HCT116 (cell line): ENCODE results near the gene AFF1. TPM values are rescaled to one million over a fixed set of nuclear protein-coding genes. Genes with fewer than 3 reads are reported as not detected.

ENCODE experiments used
- ATAC-seq: fragments of 200-7000 bp; cut with Tn5 transposase; 2 replicates; pipeline ENCODE4 v1.9.1; 2020; ENCODE audit warnings: mild to moderate bottlenecking, moderate library complexity
- BruUV-seq: library from RNA; stranded (reverse); fragments of 400-500 nt; replicated peaks from 2 replicates; lab custom pipeline; 2021; lab: Mats Ljungman, UMichigan
- CTCF ChIA-PET: fragments of 300-600 bp; sonication (Branson Sonifier 250); formaldehyde crosslinking; loops from one replicate; lab custom pipeline; 2021; ENCODE audit warnings: antibody characterized with exemption; lab: Charles Lee
- POLR2A ChIA-PET: fragments of 300-600, 350-600 bp; sonication (Branson Sonifier 250); formaldehyde crosslinking; loops from one replicate; lab custom pipeline; 2021; ENCODE audit warnings: antibody characterized with exemption; lab: Charles Lee
- RAD21 ChIA-PET, 2 experiments: fragments of 300-600 bp; sonication (Branson Sonifier 250); formaldehyde crosslinking; loops; one replicate each; lab custom pipeline; 2023; ENCODE audit warnings: low total read pairs in 2 of 2; ENCODE audit not compliant: uncharacterized antibody in 2 of 2, unreplicated experiment in 2 of 2, low non-redundant PET in 1 of 2; lab: Charles Lee
- DNase-seq: peaks from one replicate; pipeline ENCODE4 v3.0.0-alpha.2; 2010; ENCODE audit warnings: low read depth, low spot score
- H2AFZ ChIP-seq: fragments of 200-600 bp; shearing (Covaris generic), sonication (generic); 2 replicates; pipeline ENCODE4 v1.6.1; 2017; ENCODE audit warnings: low read depth, mixed run types, mixed read lengths, antibody characterized with exemption, low read length; ENCODE audit not compliant: poor library complexity, severe bottlenecking
- H3K27ac ChIP-seq: 2 replicates; pipeline ENCODE4 v1.5.1; 2012; ENCODE audit warnings: low read depth, low read length
- H3K27me3 ChIP-seq: fragments of 200-600 bp; sonication (generic); 2 replicates; pipeline ENCODE4 v1.6.1; 2016; ENCODE audit warnings: mixed run types, low read length, mixed read lengths; ENCODE audit not compliant: insufficient read depth
- H3K36me3 ChIP-seq, 2 experiments: fragments of 200-500 bp in 1 of 2; fragments of 200-600 bp in 1 of 2; sonication (Bioruptor generic) in 1 of 2; sonication (generic) in 1 of 2; 2 replicates each; pipeline versions ENCODE4 v1.5.1 to v1.6.1; 2014 to 2016; ENCODE audit warnings: low read length in 2 of 2, inconsistent platforms in 1 of 2, mixed read lengths in 1 of 2, mixed run types in 1 of 2; ENCODE audit not compliant: insufficient read depth in 2 of 2, control insufficient read depth in 1 of 2
- H3K4me1 ChIP-seq, 2 experiments: fragments of 200-600 bp in 1 of 2; sonication (generic) in 1 of 2; 2 replicates each; pipeline versions ENCODE4 v1.5.1 to v1.6.1; 2012 to 2017; ENCODE audit warnings: low read length in 2 of 2, inconsistent platforms in 1 of 2, mild to moderate bottlenecking in 1 of 2, mixed read lengths in 1 of 2, mixed run types in 1 of 2, moderate library complexity in 1 of 2; ENCODE audit not compliant: insufficient read depth in 2 of 2, control insufficient read depth in 1 of 2
- H3K4me2 ChIP-seq: fragments of 200-600 bp; sonication (generic); 2 replicates; pipeline ENCODE4 v1.6.1; 2017; ENCODE audit warnings: mixed run types, low read length, mixed read lengths
- H3K4me3 ChIP-seq, 2 experiments: fragments of 200-600 bp in 1 of 2; sonication (generic) in 1 of 2; replicated peaks in 1 of 2; 2 replicates each; pipeline ENCODE4 v1.5.1; 2011 to 2016; ENCODE audit warnings: low read length in 2 of 2, control low read depth in 1 of 2, low read depth in 1 of 2, mild to moderate bottlenecking in 1 of 2, mixed read lengths in 1 of 2, mixed run types in 1 of 2
- H3K79me2 ChIP-seq: fragments of 200-600 bp; sonication (generic); 2 replicates; pipeline ENCODE4 v1.6.1; 2017; ENCODE audit warnings: mild to moderate bottlenecking, mixed run types, low read length, moderate library complexity, mixed read lengths; ENCODE audit not compliant: insufficient read depth
- H3K9ac ChIP-seq: fragments of 200-600 bp; sonication (generic); 2 replicates; pipeline ENCODE4 v1.6.1; 2016; ENCODE audit warnings: low read length, mixed read lengths
- H3K9me2 ChIP-seq: fragments of 200-600 bp; sonication (generic), shearing (Covaris generic); 2 replicates; pipeline ENCODE4 v1.6.1; 2017; ENCODE audit warnings: mixed run types, mild to moderate bottlenecking, moderate library complexity; ENCODE audit not compliant: insufficient read depth
- H3K9me3 ChIP-seq, 2 experiments: fragments of 200-500 bp in 1 of 2; fragments of 200-600 bp in 1 of 2; sonication (Bioruptor generic) in 1 of 2; sonication (generic) in 1 of 2; 2 replicates each; pipeline ENCODE4 v1.6.1; 2014 to 2017; ENCODE audit warnings: low read length in 2 of 2, mixed read lengths in 2 of 2, inconsistent platforms in 1 of 2, low read depth in 1 of 2, mild to moderate bottlenecking in 1 of 2, mixed run types in 1 of 2, moderate library complexity in 1 of 2; ENCODE audit not compliant: control insufficient read depth in 1 of 2, insufficient read depth in 1 of 2
- H4K20me1 ChIP-seq: fragments of 200-600 bp; sonication (generic), shearing (Covaris generic); 2 replicates; pipeline ENCODE4 v1.6.1; 2017; ENCODE audit warnings: mixed run types, mild to moderate bottlenecking, moderate library complexity; ENCODE audit not compliant: insufficient read depth
- CBX3 ChIP-seq: IDR thresholded peaks from 2 replicates; pipeline ENCODE4 v1.6.1; 2012; ENCODE audit warnings: low read depth
- CEBPB ChIP-seq: IDR thresholded peaks from 2 replicates; pipeline ENCODE4 v1.6.1; 2012; ENCODE audit warnings: low read depth
- EGR1 ChIP-seq: IDR thresholded peaks from 2 replicates; pipeline ENCODE4 v1.6.1; 2012; ENCODE audit warnings: low read depth
- ELF1 ChIP-seq: IDR thresholded peaks from 2 replicates; pipeline ENCODE4 v1.6.1; 2012; ENCODE audit warnings: low read depth, borderline replicate concordance
- EZH2phosphoT487 ChIP-seq: fragments of 200-600 bp; IDR thresholded peaks from 2 replicates; pipeline ENCODE4 v1.6.1; 2018; ENCODE audit warnings: antibody characterized with exemption, borderline replicate concordance
- FOSL1 ChIP-seq: IDR thresholded peaks from 2 replicates; pipeline ENCODE4 v1.6.1; 2012; ENCODE audit warnings: low read depth
- JUND ChIP-seq: IDR thresholded peaks from 2 replicates; pipeline ENCODE4 v1.6.1; 2012
- POLR2A ChIP-seq: IDR thresholded peaks from 2 replicates; pipeline ENCODE4 v1.7.0; 2011; ENCODE audit warnings: borderline replicate concordance; ENCODE audit not compliant: insufficient read depth, insufficient read length; ENCODE audit errors: extremely low read depth
- RAD21 ChIP-seq: IDR thresholded peaks from 2 replicates; pipeline ENCODE4 v1.6.1; 2012; ENCODE audit warnings: low read depth, mild to moderate bottlenecking
- SRF ChIP-seq: IDR thresholded peaks from 2 replicates; pipeline ENCODE4 v1.6.1; 2012; ENCODE audit warnings: low read depth
- TCF7L2 ChIP-seq: IDR thresholded peaks from 2 replicates; pipeline ENCODE4 v1.7.0; 2011; ENCODE audit warnings: borderline replicate concordance, inconsistent platforms; ENCODE audit not compliant: insufficient read depth, insufficient read length; ENCODE audit errors: extremely low read depth
- YY1 ChIP-seq: IDR thresholded peaks from 2 replicates; pipeline ENCODE4 v1.6.1; 2011; ENCODE audit warnings: low read length, low read depth, moderate library complexity, mild to moderate bottlenecking; ENCODE audit not compliant: insufficient replicate concordance; ENCODE audit errors: extremely low read depth
- ZFX ChIP-seq: fragments of 450-650 bp; IDR thresholded peaks from 2 replicates; pipeline ENCODE4 v1.6.1; 2017
- ZNF274 ChIP-seq: fragments of 200-500 bp; sonication (Bioruptor generic); IDR thresholded peaks from 2 replicates; pipeline ENCODE4 v1.6.1; 2014; ENCODE audit warnings: mild to moderate bottlenecking, low read depth, low read length, inconsistent platforms
- intact Hi-C: fragments of 100-400 bp; cut with micrococcal nuclease; formaldehyde crosslinking; loops from 2 replicates; pipeline ENCODE4 v1.10.0; 2022
- total RNA-seq: library from RNA; stranded (reverse); gene quantifications from one replicate; pipeline ENCODE4 v1.2.1, GENCODE V29; 2021; ENCODE audit not compliant: unreplicated experiment
- TF ChIP-seq, protein P1 (sequence below): IDR thresholded peaks from 2 replicates; pipeline ENCODE4 v1.6.1; 2012
- TF ChIP-seq, protein P2 (sequence below): IDR thresholded peaks from 2 replicates; pipeline ENCODE4 v1.6.1; 2011; ENCODE audit warnings: mild to moderate bottlenecking, low read length, moderate library complexity; ENCODE audit not compliant: insufficient replicate concordance; ENCODE audit errors: extremely low read depth
- TF ChIP-seq, protein P3 (sequence below): IDR thresholded peaks from 2 replicates; pipeline ENCODE4 v1.6.1; 2012
- TF ChIP-seq, protein P4 (sequence below): IDR thresholded peaks from 2 replicates; pipeline ENCODE4 v1.6.1; 2012; ENCODE audit warnings: low read depth
- TF ChIP-seq, protein P5 (sequence below), 3 experiments: fragments of 200-600 bp in 1 of 3; sonication (generic) in 1 of 3; IDR thresholded peaks in 2 of 3; conservative IDR thresholded peaks in 1 of 3; 2 replicates each; pipeline ENCODE4 v1.5.1; 2012 to 2017; ENCODE audit warnings: low read depth in 2 of 3, low read length in 2 of 3, antibody characterized with exemption in 1 of 3, borderline replicate concordance in 1 of 3, control low read depth in 1 of 3, mild to moderate bottlenecking in 1 of 3, mixed read lengths in 1 of 3, mixed run types in 1 of 3, moderate library complexity in 1 of 3; ENCODE audit not compliant: insufficient read depth in 1 of 3

AFF1 gene
- total RNA-seq, 1 experiment from 2014 or later: 43.1 TPM

DNA sequence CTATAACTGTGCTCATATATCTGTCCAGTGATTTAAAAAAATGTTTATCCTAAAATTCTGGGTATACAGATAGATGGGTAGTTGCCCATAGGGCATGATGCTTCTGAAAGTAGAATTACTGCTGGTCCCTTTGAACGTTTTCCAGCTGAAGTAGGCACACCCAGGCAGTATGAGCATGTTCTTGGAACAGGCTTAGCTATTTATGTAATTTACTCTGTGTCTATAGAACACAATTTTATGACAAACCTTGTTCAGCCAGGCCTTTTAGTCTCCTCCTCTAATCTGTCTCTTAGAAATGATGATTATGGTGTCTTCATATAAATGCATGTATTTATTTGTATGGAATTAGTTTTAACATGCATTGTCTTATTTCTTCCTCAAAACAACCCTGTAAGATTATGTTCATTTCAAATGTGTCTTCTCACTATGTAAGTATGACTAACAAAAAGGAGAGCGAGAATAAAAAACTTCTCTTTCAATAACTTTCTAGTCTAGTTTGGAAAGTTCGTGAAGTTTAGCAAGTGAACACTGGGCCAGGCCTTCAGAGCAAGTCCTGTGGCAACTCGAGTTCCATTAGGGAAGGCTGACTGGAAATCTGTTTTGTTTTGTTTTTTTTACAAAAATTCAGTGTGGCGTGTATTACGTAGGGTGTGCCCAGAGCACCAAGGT, 142.0 kb downstream of the AFF1 start:
- POLR2A ChIA-PET: no interaction called here
- TF ChIP-seq ELF1 (no peak), ZFX (no peak), SRF (no peak), TCF7L2 (no peak), EZH2phosphoT487 (no peak), FOSL1 (no peak), YY1 (no peak), CEBPB (no peak), CBX3 (no peak), EGR1 (no peak), RAD21 (no peak), JUND (no peak), ZNF274 (no peak), POLR2A (no peak)
- TF ChIP-seq, protein P1, sequence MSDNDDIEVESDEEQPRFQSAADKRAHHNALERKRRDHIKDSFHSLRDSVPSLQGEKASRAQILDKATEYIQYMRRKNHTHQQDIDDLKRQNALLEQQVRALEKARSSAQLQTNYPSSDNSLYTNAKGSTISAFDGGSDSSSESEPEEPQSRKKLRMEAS: no peak
- TF ChIP-seq, protein P2, sequence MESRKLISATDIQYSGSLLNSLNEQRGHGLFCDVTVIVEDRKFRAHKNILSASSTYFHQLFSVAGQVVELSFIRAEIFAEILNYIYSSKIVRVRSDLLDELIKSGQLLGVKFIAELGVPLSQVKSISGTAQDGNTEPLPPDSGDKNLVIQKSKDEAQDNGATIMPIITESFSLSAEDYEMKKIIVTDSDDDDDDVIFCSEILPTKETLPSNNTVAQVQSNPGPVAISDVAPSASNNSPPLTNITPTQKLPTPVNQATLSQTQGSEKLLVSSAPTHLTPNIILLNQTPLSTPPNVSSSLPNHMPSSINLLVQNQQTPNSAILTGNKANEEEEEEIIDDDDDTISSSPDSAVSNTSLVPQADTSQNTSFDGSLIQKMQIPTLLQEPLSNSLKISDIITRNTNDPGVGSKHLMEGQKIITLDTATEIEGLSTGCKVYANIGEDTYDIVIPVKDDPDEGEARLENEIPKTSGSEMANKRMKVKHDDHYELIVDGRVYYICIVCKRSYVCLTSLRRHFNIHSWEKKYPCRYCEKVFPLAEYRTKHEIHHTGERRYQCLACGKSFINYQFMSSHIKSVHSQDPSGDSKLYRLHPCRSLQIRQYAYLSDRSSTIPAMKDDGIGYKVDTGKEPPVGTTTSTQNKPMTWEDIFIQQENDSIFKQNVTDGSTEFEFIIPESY: no peak
- TF ChIP-seq, protein P3, sequence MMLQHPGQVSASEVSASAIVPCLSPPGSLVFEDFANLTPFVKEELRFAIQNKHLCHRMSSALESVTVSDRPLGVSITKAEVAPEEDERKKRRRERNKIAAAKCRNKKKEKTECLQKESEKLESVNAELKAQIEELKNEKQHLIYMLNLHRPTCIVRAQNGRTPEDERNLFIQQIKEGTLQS: no peak
- TF ChIP-seq, protein P4, sequence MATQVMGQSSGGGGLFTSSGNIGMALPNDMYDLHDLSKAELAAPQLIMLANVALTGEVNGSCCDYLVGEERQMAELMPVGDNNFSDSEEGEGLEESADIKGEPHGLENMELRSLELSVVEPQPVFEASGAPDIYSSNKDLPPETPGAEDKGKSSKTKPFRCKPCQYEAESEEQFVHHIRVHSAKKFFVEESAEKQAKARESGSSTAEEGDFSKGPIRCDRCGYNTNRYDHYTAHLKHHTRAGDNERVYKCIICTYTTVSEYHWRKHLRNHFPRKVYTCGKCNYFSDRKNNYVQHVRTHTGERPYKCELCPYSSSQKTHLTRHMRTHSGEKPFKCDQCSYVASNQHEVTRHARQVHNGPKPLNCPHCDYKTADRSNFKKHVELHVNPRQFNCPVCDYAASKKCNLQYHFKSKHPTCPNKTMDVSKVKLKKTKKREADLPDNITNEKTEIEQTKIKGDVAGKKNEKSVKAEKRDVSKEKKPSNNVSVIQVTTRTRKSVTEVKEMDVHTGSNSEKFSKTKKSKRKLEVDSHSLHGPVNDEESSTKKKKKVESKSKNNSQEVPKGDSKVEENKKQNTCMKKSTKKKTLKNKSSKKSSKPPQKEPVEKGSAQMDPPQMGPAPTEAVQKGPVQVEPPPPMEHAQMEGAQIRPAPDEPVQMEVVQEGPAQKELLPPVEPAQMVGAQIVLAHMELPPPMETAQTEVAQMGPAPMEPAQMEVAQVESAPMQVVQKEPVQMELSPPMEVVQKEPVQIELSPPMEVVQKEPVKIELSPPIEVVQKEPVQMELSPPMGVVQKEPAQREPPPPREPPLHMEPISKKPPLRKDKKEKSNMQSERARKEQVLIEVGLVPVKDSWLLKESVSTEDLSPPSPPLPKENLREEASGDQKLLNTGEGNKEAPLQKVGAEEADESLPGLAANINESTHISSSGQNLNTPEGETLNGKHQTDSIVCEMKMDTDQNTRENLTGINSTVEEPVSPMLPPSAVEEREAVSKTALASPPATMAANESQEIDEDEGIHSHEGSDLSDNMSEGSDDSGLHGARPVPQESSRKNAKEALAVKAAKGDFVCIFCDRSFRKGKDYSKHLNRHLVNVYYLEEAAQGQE: no peak
- TF ChIP-seq, protein P5, sequence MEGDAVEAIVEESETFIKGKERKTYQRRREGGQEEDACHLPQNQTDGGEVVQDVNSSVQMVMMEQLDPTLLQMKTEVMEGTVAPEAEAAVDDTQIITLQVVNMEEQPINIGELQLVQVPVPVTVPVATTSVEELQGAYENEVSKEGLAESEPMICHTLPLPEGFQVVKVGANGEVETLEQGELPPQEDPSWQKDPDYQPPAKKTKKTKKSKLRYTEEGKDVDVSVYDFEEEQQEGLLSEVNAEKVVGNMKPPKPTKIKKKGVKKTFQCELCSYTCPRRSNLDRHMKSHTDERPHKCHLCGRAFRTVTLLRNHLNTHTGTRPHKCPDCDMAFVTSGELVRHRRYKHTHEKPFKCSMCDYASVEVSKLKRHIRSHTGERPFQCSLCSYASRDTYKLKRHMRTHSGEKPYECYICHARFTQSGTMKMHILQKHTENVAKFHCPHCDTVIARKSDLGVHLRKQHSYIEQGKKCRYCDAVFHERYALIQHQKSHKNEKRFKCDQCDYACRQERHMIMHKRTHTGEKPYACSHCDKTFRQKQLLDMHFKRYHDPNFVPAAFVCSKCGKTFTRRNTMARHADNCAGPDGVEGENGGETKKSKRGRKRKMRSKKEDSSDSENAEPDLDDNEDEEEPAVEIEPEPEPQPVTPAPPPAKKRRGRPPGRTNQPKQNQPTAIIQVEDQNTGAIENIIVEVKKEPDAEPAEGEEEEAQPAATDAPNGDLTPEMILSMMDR (IDR thresholded peaks at IDR 0.05 in 2 of 3, conservative IDR thresholded peaks at IDR 0.05 in 1 of 3; ENCODE audit: borderline replicate concordance in 1 of 3, insufficient read depth in 1 of 3, low read depth in 2 of 3, low read length in 2 of 3): no peak
- intact Hi-C loops: no loop called here
- RAD21 ChIA-PET: no interaction called here
- no peaks in the 10 kb centered on the region for H3K27me3 ChIP-seq
- no peak overlapping the region for H3K4me2 ChIP-seq
- H4K20me1 ChIP-seq: 0 out of 2 replicates have a peak, but pooled peaks cover 7% of the 10 kb centered on the region
- ATAC-seq (no peak), DNase-seq (no peak)
- no peaks in the 10 kb centered on the region for H3K9me3 ChIP-seq
- H3K4me1 ChIP-seq: no peaks in the 10 kb centered on the region
- no peak overlapping the region for H2AFZ ChIP-seq
- CTCF ChIA-PET: interaction anchor here (1.3 kb wide), 1 partner anchor 17 kb away, joined by 4 read pairs; no protein-coding TSS in a partner anchor
- H3K9ac ChIP-seq: no peak overlapping the region
- H3K79me2 ChIP-seq: peaks cover 14% of the 10 kb centered on the region; the same call in 1 of the 2 replicates
- no peak overlapping the region for H3K27ac ChIP-seq
- no peaks in the 10 kb centered on the region for H3K36me3 ChIP-seq
- no peaks in the 10 kb centered on the region for H3K9me2 ChIP-seq
- no TSS peak for BruUV-seq
- H3K4me3 ChIP-seq: no peak overlapping the region
